GM21786 (cell line): ENCODE data around the gene SOX6.

Source experiments
- ATAC-seq: cut with Tn5 transposase; IDR thresholded peaks from one replicate; pipeline ENCODE4 v1.9.1; 2021; ENCODE audit not compliant: unreplicated experiment

Gene SOX6

GRCh38 chr11:16011396-16011795 is 344.9 kb downstream of the SOX6 start:
- no peak for ATAC-seq

GRCh38 chr11:16009021-16009420 is 347.3 kb downstream of the SOX6 start:
- no peak for ATAC-seq

GRCh38 chr11:16007514-16007913 is 348.8 kb downstream of the SOX6 start:
- ATAC-seq = no peak

GRCh38 chr11:16002942-16003341 is 353.4 kb downstream of the SOX6 start:
- ATAC-seq = no peak

GRCh38 chr11:16001899-16002426 is 354.4 kb downstream of the SOX6 start:
- ATAC-seq = peak; percentile 61

GRCh38 chr11:16001044-16001568 is 355.2 kb downstream of the SOX6 start:
- ATAC-seq = no peak

- ATAC-seq = no peak
Observed at GRCh38 chr11:16000065-16000464, 356.3 kb downstream of the SOX6 start.

GRCh38 chr11:15993345-15993744 is 363.0 kb downstream of the SOX6 start:
- ATAC-seq = no peak

GRCh38 chr11:15991215-15991614 is 365.1 kb downstream of the SOX6 start:
- ATAC-seq = no peak

- ATAC-seq = no peak
Observed at GRCh38 chr11:15989685-15990084, 366.7 kb downstream of the SOX6 start.

- no peak for ATAC-seq
Observed at GRCh38 chr11:15988693-15989231, 367.6 kb downstream of the SOX6 start.

GRCh38 chr11:15988016-15988550 is 368.3 kb downstream of the SOX6 start:
- no peak for ATAC-seq

- ATAC-seq = no peak
Observed at GRCh38 chr11:15987046-15987445, 369.3 kb downstream of the SOX6 start.

GRCh38 chr11:15985860-15986139 is 370.5 kb downstream of the SOX6 start:
- ATAC-seq = no peak

- no peak for ATAC-seq
Observed at GRCh38 chr11:15985127-15985859, 371.1 kb downstream of the SOX6 start.

- no peak for ATAC-seq
Observed at GRCh38 chr11:15981292-15981691, 375.1 kb downstream of the SOX6 start.

- no peak for ATAC-seq
Observed at GRCh38 chr11:15977116-15977515, 379.2 kb downstream of the SOX6 start.

GRCh38 chr11:15976433-15977045 is 379.8 kb downstream of the SOX6 start:
- no peak for ATAC-seq

GRCh38 chr11:15975742-15976141 is 380.6 kb downstream of the SOX6 start:
- no peak for ATAC-seq

GRCh38 chr11:15972838-15973237 is 383.5 kb downstream of the SOX6 start:
- ATAC-seq = no peak

GRCh38 chr11:15971215-15971546 is 385.2 kb downstream of the SOX6 start:
- ATAC-seq = no peak
